Mesenchymal stem cell (in vitro differentiated cells and primary cell): ENCODE measurements around the gene COL27A1.
A peak's percentile ranks its signal among the peaks of the same experiment; 100 is the strongest.

Source experiments
- DNase-seq: peaks from one replicate; pipeline ENCODE4 v3.0.0-alpha.2; 2013
- H2AFZ ChIP-seq: one replicate; pipeline ENCODE4 v1.6.1; 2013; ENCODE audit warnings: low read depth, mild to moderate bottlenecking, control low read depth, inconsistent platforms, low read length, moderate library complexity
- H2AK5ac ChIP-seq: 2 replicates; pipeline ENCODE4 v1.6.1; 2013; ENCODE audit warnings: low read length, moderate library complexity, mild to moderate bottlenecking, inconsistent platforms; ENCODE audit not compliant: severe bottlenecking
- H2BK120ac ChIP-seq: one replicate; pipeline ENCODE4 v1.6.1; 2013; ENCODE audit warnings: low read depth, mild to moderate bottlenecking, inconsistent platforms, low read length, moderate library complexity
- H2BK12ac ChIP-seq, 2 experiments: one replicate each; pipeline ENCODE4 v1.6.1; 2013; ENCODE audit warnings: inconsistent platforms in 2 of 2, low read length in 2 of 2, mild to moderate bottlenecking in 2 of 2, moderate library complexity in 2 of 2, control low read depth in 1 of 2
- H2BK15ac ChIP-seq: one replicate; pipeline ENCODE4 v1.6.1; 2013; ENCODE audit warnings: mild to moderate bottlenecking, low read depth, inconsistent platforms; ENCODE audit not compliant: poor library complexity, severe bottlenecking
- H2BK5ac ChIP-seq: 2 replicates; pipeline ENCODE4 v1.6.1; 2013; ENCODE audit warnings: low read depth, mild to moderate bottlenecking, low read length, control low read depth, inconsistent platforms; ENCODE audit not compliant: poor library complexity, severe bottlenecking
- H3K14ac ChIP-seq, 2 experiments: one replicate each; pipeline ENCODE4 v1.6.1; 2013; ENCODE audit warnings: inconsistent platforms in 2 of 2, low read length in 2 of 2, control low read depth in 1 of 2, mild to moderate bottlenecking in 1 of 2, moderate library complexity in 1 of 2
- H3K18ac ChIP-seq, 2 experiments: one replicate each; pipeline ENCODE4 v1.6.1; 2013; ENCODE audit warnings: inconsistent platforms in 2 of 2, low read length in 2 of 2, control low read depth in 1 of 2, low read depth in 1 of 2, mild to moderate bottlenecking in 1 of 2
- H3K23ac ChIP-seq, 2 experiments: one replicate each; pipeline ENCODE4 v1.6.1; 2013; ENCODE audit warnings: inconsistent platforms in 2 of 2, low read length in 2 of 2, mild to moderate bottlenecking in 2 of 2, moderate library complexity in 2 of 2, control low read depth in 1 of 2
- H3K27ac ChIP-seq: 2 replicates; pipeline ENCODE4 v1.5.1; 2013; ENCODE audit warnings: mild to moderate bottlenecking, moderate library complexity, low read length, control low read depth, inconsistent platforms; ENCODE audit not compliant: poor library complexity, severe bottlenecking
- H3K27me3 ChIP-seq, 2 experiments: 2 replicates each; pipeline versions ENCODE4 v1.6.1 to v1.7.0; 2013; ENCODE audit warnings: low read length in 2 of 2, mild to moderate bottlenecking in 2 of 2, moderate library complexity in 2 of 2, control low read depth in 1 of 2, inconsistent platforms in 1 of 2; ENCODE audit not compliant: control insufficient read depth in 1 of 2, insufficient read depth in 1 of 2
- H3K36me3 ChIP-seq, 2 experiments: 2 replicates each; pipeline versions ENCODE4 v1.6.1 to v1.7.0; 2013; ENCODE audit warnings: low read length in 2 of 2, control low read depth in 1 of 2, inconsistent platforms in 1 of 2, low read depth in 1 of 2, mild to moderate bottlenecking in 1 of 2; ENCODE audit not compliant: insufficient read depth in 2 of 2, control insufficient read depth in 1 of 2
- H3K4ac ChIP-seq, 2 experiments: one replicate each; pipeline ENCODE4 v1.6.1; 2013; ENCODE audit warnings: inconsistent platforms in 2 of 2, low read length in 2 of 2, mild to moderate bottlenecking in 2 of 2, moderate library complexity in 2 of 2, control low read depth in 1 of 2, low read depth in 1 of 2
- H3K4me1 ChIP-seq: 2 replicates; pipeline ENCODE4 v1.6.1; 2013; ENCODE audit warnings: low read depth, low read length, control low read depth; ENCODE audit not compliant: control insufficient read depth, insufficient read depth
- H3K4me2 ChIP-seq: 2 replicates; pipeline ENCODE4 v1.6.1; 2013; ENCODE audit warnings: low read length, mild to moderate bottlenecking, inconsistent platforms; ENCODE audit not compliant: poor library complexity, severe bottlenecking
- H3K4me3 ChIP-seq, 2 experiments: 2 replicates each; pipeline versions ENCODE4 v1.5.1 to v1.7.0; 2013; ENCODE audit warnings: low read length in 2 of 2, mild to moderate bottlenecking in 2 of 2, control low read depth in 1 of 2, low read depth in 1 of 2; ENCODE audit not compliant: insufficient read depth in 1 of 2
- H3K79me1 ChIP-seq: replicated peaks from 2 replicates; pipeline ENCODE4 v1.6.1; 2013; ENCODE audit warnings: mild to moderate bottlenecking, control low read depth, low read length, inconsistent platforms; ENCODE audit not compliant: poor library complexity, severe bottlenecking
- H3K9ac ChIP-seq: 2 replicates; pipeline ENCODE4 v1.7.0; 2013; ENCODE audit warnings: mild to moderate bottlenecking, low read length, moderate library complexity
- H3K9me3 ChIP-seq: 2 replicates; pipeline ENCODE4 v1.7.0; 2013; ENCODE audit warnings: mild to moderate bottlenecking, low read length; ENCODE audit not compliant: control insufficient read depth
- H4K8ac ChIP-seq: one replicate; pipeline ENCODE4 v1.6.1; 2013; ENCODE audit warnings: inconsistent platforms, mild to moderate bottlenecking, low read length, moderate library complexity
- H4K91ac ChIP-seq: one replicate; pipeline ENCODE4 v1.6.1; 2013; ENCODE audit warnings: mild to moderate bottlenecking, low read length, inconsistent platforms
- WGBS: methylation state at CpG from one replicate; pipeline ENCODE4 v1.1.7; 2013; ENCODE audit warnings: mixed read lengths; 5-methylcytosine and 5-hydroxymethylcytosine counted together

The COL27A1 gene

GRCh38 chr9:114348906-114349482 lies 193.7 kb downstream of the COL27A1 start:
- peak; percentile 100 for DNase-seq
- peaks cover 50 to 75% of the 10 kb centered on the region in 2 experiments for H3K36me3 ChIP-seq
- no peak overlapping the region for H4K91ac ChIP-seq
- peak overlapping the region in 1 of 2 experiments; percentile 30 for H3K14ac ChIP-seq
- peak overlapping the region; percentile 41 to 56 for H3K18ac ChIP-seq
- H3K27me3 ChIP-seq = no peaks in the 10 kb centered on the region
- peak overlapping the region; percentile 94 for H2BK15ac ChIP-seq
- H3K4me3 ChIP-seq = no peak overlapping the region
- WGBS = 8% methylated on average over 8 of the region's 9 CpGs
- no peak overlapping the region for H2BK120ac ChIP-seq
- H3K79me1 ChIP-seq = peaks cover 1% of the 10 kb centered on the region
- H3K9me3 ChIP-seq = no peaks in the 10 kb centered on the region
- peak overlapping the region; percentile 91 for H3K27ac ChIP-seq
- H3K4ac ChIP-seq = no peak overlapping the region
- peaks cover 20% of the 10 kb centered on the region for H3K4me1 ChIP-seq
- H3K9ac ChIP-seq = peak overlapping the region; percentile 34
- peak overlapping the region; percentile 81 for H4K8ac ChIP-seq
- no peak overlapping the region for H3K23ac ChIP-seq
- peak overlapping the region; percentile 24 for H3K4me2 ChIP-seq
- peak overlapping the region; percentile 78 for H2AK5ac ChIP-seq
- H2BK12ac ChIP-seq = peak overlapping the region in 1 of 2 experiments; percentile 33
- H2BK5ac ChIP-seq = no peak overlapping the region
- no peak overlapping the region for H2AFZ ChIP-seq

- Histone ChIP-seq H3K4me2 (no peak overlapping the region), H2BK5ac (no peak overlapping the region), H4K8ac (no peak overlapping the region), H3K27me3 (no peaks in the 10 kb centered on the region), H2AK5ac (peak overlapping the region; percentile 78), H3K36me3 (peaks cover 43 to 66% of the 10 kb centered on the region in 2 experiments), H4K91ac (peak overlapping the region; percentile 74), H3K4ac (no peak overlapping the region), H2AFZ (no peak overlapping the region), H3K9ac (no peak overlapping the region), H3K18ac (no peak overlapping the region), H3K23ac (no peak overlapping the region), H3K14ac (no peak overlapping the region), H3K27ac (peak overlapping the region; percentile 91), H3K4me3 (no peak overlapping the region), H3K4me1 (peaks cover 20% of the 10 kb centered on the region), H2BK15ac (no peak overlapping the region), H2BK120ac (no peak overlapping the region), H3K9me3 (no peaks in the 10 kb centered on the region), H3K79me1 (peaks cover 1% of the 10 kb centered on the region), H2BK12ac (peak overlapping the region; percentile 29 to 38)
- whole genome bisulfite sequencing = 96% methylated on average over 10 of the region's 10 CpGs
- no peak for DNase-seq
Measured at GRCh38 chr9:114349713-114350480, 194.6 kb downstream of the COL27A1 start.

GRCh38 chr9:114350636-114351401 lies 195.5 kb downstream of the COL27A1 start:
- 96% methylated on average over 13 of the region's 16 CpGs for WGBS

GRCh38 chr9:114351932-114352331 lies 196.6 kb downstream of the COL27A1 start:
- Histone ChIP-seq H2BK120ac (no peak overlapping the region), H3K36me3 (peaks cover 42 to 65% of the 10 kb centered on the region in 2 experiments), H4K8ac (no peak overlapping the region), H3K4me1 (peaks cover 20% of the 10 kb centered on the region), H2BK5ac (no peak overlapping the region), H2AFZ (no peak overlapping the region), H3K18ac (no peak overlapping the region), H2AK5ac (no peak overlapping the region), H3K4me2 (no peak overlapping the region), H3K23ac (no peak overlapping the region), H3K27ac (no peak overlapping the region), H3K79me1 (no peaks in the 10 kb centered on the region), H3K9me3 (no peaks in the 10 kb centered on the region), H3K14ac (no peak overlapping the region), H4K91ac (no peak overlapping the region), H3K27me3 (no peaks in the 10 kb centered on the region), H3K4me3 (no peak overlapping the region), H3K4ac (no peak overlapping the region), H3K9ac (no peak overlapping the region), H2BK12ac (no peak overlapping the region), H2BK15ac (no peak overlapping the region)
- no peak for DNase-seq
- WGBS = 86% methylated on average over 4 of the region's 4 CpGs

More at GRCh38 chr9:114350636-114351401, 195.5 kb downstream of the COL27A1 start:
- H2BK12ac ChIP-seq = peak overlapping the region in 1 of 2 experiments; percentile 49
- no peak overlapping the region for H2BK120ac ChIP-seq
- no peak overlapping the region for H3K18ac ChIP-seq
- H3K4ac ChIP-seq = no peak overlapping the region
- no peak overlapping the region for H4K8ac ChIP-seq
- no peak overlapping the region for H3K27ac ChIP-seq
- no peaks in the 10 kb centered on the region for H3K79me1 ChIP-seq
- no peak overlapping the region for H2AK5ac ChIP-seq
- no peak overlapping the region for H3K4me2 ChIP-seq
- H2AFZ ChIP-seq = no peak overlapping the region
- no peak overlapping the region for H3K23ac ChIP-seq
- H4K91ac ChIP-seq = no peak overlapping the region
- no peak overlapping the region for H3K4me3 ChIP-seq
- H3K14ac ChIP-seq = no peak overlapping the region
- H3K9ac ChIP-seq = no peak overlapping the region
- H3K36me3 ChIP-seq = peaks cover 40 to 65% of the 10 kb centered on the region in 2 experiments
- no peaks in the 10 kb centered on the region for H3K27me3 ChIP-seq
- H2BK15ac ChIP-seq = no peak overlapping the region
- peaks cover 20% of the 10 kb centered on the region for H3K4me1 ChIP-seq
- no peak for DNase-seq
- H3K9me3 ChIP-seq = no peaks in the 10 kb centered on the region
- no peak overlapping the region for H2BK5ac ChIP-seq
